Measurements from ENCODE around the gene ABHD3.
"Not testable (repeated sequence)": the region's sequence is repeated elsewhere in the genome, so short reads cannot be mapped to it uniquely, and the experiment has no call there.

The ABHD3 gene

GRCh38 chr18:21702602-21703001 lies 2.0 kb downstream of the ABHD3 start:
- no peak for DNase-seq

GRCh38 chr18:21701621-21702020 lies 3.0 kb downstream of the ABHD3 start:
- no peak for DNase-seq

GRCh38 chr18:21700528-21701075 lies 4.0 kb downstream of the ABHD3 start:
- no peak for DNase-seq

- no peak for DNase-seq
Measured at GRCh38 chr18:21693322-21693721, 11.3 kb downstream of the ABHD3 start.

- DNase-seq, result no peak
Measured at GRCh38 chr18:21689736-21690135, 14.8 kb downstream of the ABHD3 start.

GRCh38 chr18:21686282-21687105 lies 18.1 kb downstream of the ABHD3 start:
- DNase-seq, result no peak

GRCh38 chr18:21685556-21685981 lies 19.0 kb downstream of the ABHD3 start:
- not testable (repeated sequence) for DNase-seq

- DNase-seq, result peak; percentile 38
Measured at GRCh38 chr18:21684731-21685130, 19.8 kb downstream of the ABHD3 start.

- peak; percentile 65 for DNase-seq
Measured at GRCh38 chr18:21682371-21683051, 22.1 kb downstream of the ABHD3 start.

- DNase-seq, result no peak
Measured at GRCh38 chr18:21680161-21680560, 24.4 kb downstream of the ABHD3 start.

GRCh38 chr18:21678859-21679258 lies 25.7 kb downstream of the ABHD3 start:
- DNase-seq, result no peak

GRCh38 chr18:21675354-21675753 lies 29.2 kb downstream of the ABHD3 start:
- peak; percentile 34 for DNase-seq

GRCh38 chr18:21672521-21673267 lies 31.9 kb downstream of the ABHD3 start:
- no peak for DNase-seq

GRCh38 chr18:21669736-21670285 lies 34.8 kb downstream of the ABHD3 start:
- no peak for DNase-seq

GRCh38 chr18:21664069-21664468 lies 40.5 kb downstream of the ABHD3 start:
- no peak for DNase-seq

- DNase-seq, result no peak
Measured at GRCh38 chr18:21663578-21663977, 41.0 kb downstream of the ABHD3 start.

- no peak for DNase-seq
Measured at GRCh38 chr18:21662581-21662980, 42.0 kb downstream of the ABHD3 start.

- DNase-seq, result peak; percentile 34
Measured at GRCh38 chr18:21660078-21660477, 44.5 kb downstream of the ABHD3 start.

- no peak for DNase-seq
Measured at GRCh38 chr18:21656402-21656801, 48.2 kb downstream of the ABHD3 start.

GRCh38 chr18:21653361-21653760 lies 51.2 kb downstream of the ABHD3 start:
- DNase-seq, result no peak

- no peak for DNase-seq
Measured at GRCh38 chr18:21652073-21652472, 52.5 kb downstream of the ABHD3 start.

- no peak for DNase-seq
Measured at GRCh38 chr18:21650311-21650710, 54.3 kb downstream of the ABHD3 start.

- not testable (repeated sequence) for DNase-seq
Measured at GRCh38 chr18:21640375-21640774, 64.2 kb downstream of the ABHD3 start.

All from activated CD4-positive, alpha-beta T cell treated with anti-CD3 and anti-CD28 coated beads, Interleukin-2, amount 50 U/mL, for 16 hours (primary cell).